ENCODE measurements around the gene TM4SF20. TPM values are rescaled to one million over a fixed set of nuclear protein-coding genes. Genes with fewer than 3 reads are reported as not detected.

The TM4SF20 gene
- total RNA-seq, 2 donors from 2014 or later, result not detected

DNA sequence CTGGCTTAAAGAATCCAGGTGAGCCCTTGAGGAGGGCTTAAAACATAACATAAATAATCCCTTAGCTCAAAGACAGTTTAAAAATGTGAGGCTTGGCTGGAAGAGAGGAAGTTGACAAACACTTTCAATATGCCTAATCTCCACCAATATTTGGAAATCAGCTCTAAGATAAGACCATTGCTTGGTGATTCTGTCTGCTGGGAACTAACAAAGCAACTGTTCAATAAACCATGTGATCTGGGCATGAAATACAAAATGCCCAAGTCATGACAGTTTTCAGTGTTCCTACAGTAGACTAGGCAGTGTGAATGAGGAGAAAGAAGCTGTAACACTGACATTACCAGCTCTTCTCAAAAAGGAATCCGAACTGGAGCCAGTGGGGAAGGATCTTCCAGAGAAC is 43.4 kb downstream of the TM4SF20 start:
- no peaks in the 10 kb centered on the region for H3K27me3 Mint-ChIP-seq (ENCODE audit: insufficient read depth)
- no peaks in the 10 kb centered on the region for H3K4me1 Mint-ChIP-seq
- Histone ChIP-seq H3K9ac (ENCODE audit: extremely low read depth, low read length, poor library complexity, severe bottlenecking) (no peak overlapping the region), H3K4me3 (ENCODE audit: low read length) (no peak overlapping the region), H3K27ac (ENCODE audit: low read depth, low read length) (no peak overlapping the region), H3K4me1 (ENCODE audit: control insufficient read depth, insufficient read depth, low read length) (no peaks in the 10 kb centered on the region), H3K36me3 (ENCODE audit: control insufficient read depth, insufficient read depth, low read length) (peaks cover 72% of the 10 kb centered on the region), H3K27me3 (ENCODE audit: control insufficient read depth, insufficient read depth, low read length, poor library complexity, severe bottlenecking) (no peaks in the 10 kb centered on the region), H3K9me3 (ENCODE audit: control insufficient read depth, low read length) (no peaks in the 10 kb centered on the region)
- no peak for TF ChIP-seq CTCF (conservative IDR thresholded peaks at IDR 0.05)
- peaks cover 66% of the 10 kb centered on the region for H3K36me3 Mint-ChIP-seq (ENCODE audit: low read depth)
- H3K4me3 Mint-ChIP-seq, result no peak overlapping the region
- 89% methylated on average over 1 of the region's 1 CpG; no CpG with 5 or more reads in 1 of the 2 experiments for WGBS, 2 experiments (ENCODE audit: insufficient coverage in 1 of 2, insufficient read length in 1 of 2)
- H3K27ac Mint-ChIP-seq, result no peak overlapping the region
- no peaks in the 10 kb centered on the region for H3K9me3 Mint-ChIP-seq
- no peak for DNase-seq

DNA sequence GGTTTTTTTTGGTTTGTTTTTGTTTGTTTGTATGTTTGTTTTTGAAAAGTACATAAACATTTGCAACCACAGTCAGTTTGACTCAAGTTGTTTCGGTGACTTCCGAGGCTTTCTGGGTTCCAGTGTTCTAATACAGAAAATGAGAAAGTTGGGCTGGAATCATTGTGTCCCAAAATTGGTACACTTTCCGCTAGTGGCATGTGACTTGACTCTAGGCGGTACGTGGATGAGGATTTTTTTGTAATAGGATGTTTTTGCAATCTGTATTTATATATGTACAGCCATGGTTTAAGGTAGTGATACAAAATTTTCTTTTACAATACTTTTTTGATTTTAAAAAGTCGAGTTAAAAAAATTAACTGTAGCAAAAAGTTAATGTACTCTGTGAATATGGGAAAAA is 52.3 kb downstream of the TM4SF20 start:
- H3K27me3 Mint-ChIP-seq (ENCODE audit: insufficient read depth), result no peaks in the 10 kb centered on the region
- peaks cover 14% of the 10 kb centered on the region for H3K4me1 Mint-ChIP-seq
- Histone ChIP-seq H3K27ac (ENCODE audit: low read depth, low read length) (no peak overlapping the region), H3K9me3 (ENCODE audit: control insufficient read depth, low read length) (peaks cover 17% of the 10 kb centered on the region), H3K4me1 (ENCODE audit: control insufficient read depth, insufficient read depth, low read length) (no peaks in the 10 kb centered on the region), H3K4me3 (ENCODE audit: low read length) (peak overlapping the region; percentile 80), H3K9ac (ENCODE audit: extremely low read depth, low read length, poor library complexity, severe bottlenecking) (peak overlapping the region; percentile 75), H3K36me3 (ENCODE audit: control insufficient read depth, insufficient read depth, low read length) (peaks cover 24% of the 10 kb centered on the region), H3K27me3 (ENCODE audit: control insufficient read depth, insufficient read depth, low read length, poor library complexity, severe bottlenecking) (no peaks in the 10 kb centered on the region)
- WGBS, 2 experiments (ENCODE audit: insufficient coverage in 1 of 2, insufficient read length in 1 of 2), result 94 to 100% methylated on average over 4 to 6 of the region's 6 CpGs
- H3K27ac Mint-ChIP-seq, result no peak overlapping the region
- H3K9me3 Mint-ChIP-seq, result peaks cover 26% of the 10 kb centered on the region
- no peak for TF ChIP-seq CTCF (conservative IDR thresholded peaks at IDR 0.05)
- DNase-seq, result no peak
- peaks cover 36% of the 10 kb centered on the region for H3K36me3 Mint-ChIP-seq (ENCODE audit: low read depth)
- peak overlapping the region; percentile 90 for H3K4me3 Mint-ChIP-seq

- DNase-seq, result no peak
- peaks cover 14% of the 10 kb centered on the region for H3K4me1 Mint-ChIP-seq
- no peaks in the 10 kb centered on the region for H3K27me3 Mint-ChIP-seq (ENCODE audit: insufficient read depth)
These were observed 53.3 kb downstream of the TM4SF20 start for GRCh38 chr2:227325839-227326195.

More at GRCh38 chr2:227325839-227326195, 53.3 kb downstream of the TM4SF20 start:
- TF ChIP-seq CTCF (conservative IDR thresholded peaks at IDR 0.05), result no peak
- Mint-ChIP-seq H3K9me3 (peaks cover 35% of the 10 kb centered on the region), H3K4me3 (peak overlapping the region; percentile 90), H3K27ac (peak overlapping the region; percentile 96), H3K36me3 (ENCODE audit: low read depth) (peaks cover 32% of the 10 kb centered on the region)
- 0 to 3% methylated on average over 2 to 13 of the region's 13 CpGs for WGBS, 2 experiments (ENCODE audit: insufficient coverage in 1 of 2, insufficient read length in 1 of 2)
- peaks cover 27% of the 10 kb centered on the region for H3K9me3 ChIP-seq (ENCODE audit: control insufficient read depth, low read length)
- no peaks in the 10 kb centered on the region for H3K27me3 ChIP-seq (ENCODE audit: control insufficient read depth, insufficient read depth, low read length, poor library complexity, severe bottlenecking)
- H3K4me1 ChIP-seq (ENCODE audit: control insufficient read depth, insufficient read depth, low read length), result no peaks in the 10 kb centered on the region
- peak overlapping the region; percentile 3 for H3K27ac ChIP-seq (ENCODE audit: low read depth, low read length)
- peaks cover 17% of the 10 kb centered on the region for H3K36me3 ChIP-seq (ENCODE audit: control insufficient read depth, insufficient read depth, low read length)
- peak overlapping the region; percentile 80 for H3K4me3 ChIP-seq (ENCODE audit: low read length)
- H3K9ac ChIP-seq (ENCODE audit: extremely low read depth, low read length, poor library complexity, severe bottlenecking), result peak overlapping the region; percentile 75

Data from endodermal cell (in vitro differentiated cells).